Astrocyte (in vitro differentiated cells and primary cell): ENCODE data around the gene MGST3.

Experiments
- EZH2 ChIP-seq: IDR thresholded peaks from 2 replicates; pipeline ENCODE4 v1.6.1; 2012; ENCODE audit warnings: mild to moderate bottlenecking, low read length, inconsistent platforms; ENCODE audit not compliant: insufficient read depth
- TF ChIP-seq, protein P1 (sequence below): IDR thresholded peaks from 2 replicates; pipeline ENCODE4 v1.5.1; 2011; ENCODE audit warnings: low read depth, mild to moderate bottlenecking, inconsistent platforms, low read length, moderate library complexity; ENCODE audit not compliant: insufficient read depth

- TF ChIP-seq, protein P1, sequence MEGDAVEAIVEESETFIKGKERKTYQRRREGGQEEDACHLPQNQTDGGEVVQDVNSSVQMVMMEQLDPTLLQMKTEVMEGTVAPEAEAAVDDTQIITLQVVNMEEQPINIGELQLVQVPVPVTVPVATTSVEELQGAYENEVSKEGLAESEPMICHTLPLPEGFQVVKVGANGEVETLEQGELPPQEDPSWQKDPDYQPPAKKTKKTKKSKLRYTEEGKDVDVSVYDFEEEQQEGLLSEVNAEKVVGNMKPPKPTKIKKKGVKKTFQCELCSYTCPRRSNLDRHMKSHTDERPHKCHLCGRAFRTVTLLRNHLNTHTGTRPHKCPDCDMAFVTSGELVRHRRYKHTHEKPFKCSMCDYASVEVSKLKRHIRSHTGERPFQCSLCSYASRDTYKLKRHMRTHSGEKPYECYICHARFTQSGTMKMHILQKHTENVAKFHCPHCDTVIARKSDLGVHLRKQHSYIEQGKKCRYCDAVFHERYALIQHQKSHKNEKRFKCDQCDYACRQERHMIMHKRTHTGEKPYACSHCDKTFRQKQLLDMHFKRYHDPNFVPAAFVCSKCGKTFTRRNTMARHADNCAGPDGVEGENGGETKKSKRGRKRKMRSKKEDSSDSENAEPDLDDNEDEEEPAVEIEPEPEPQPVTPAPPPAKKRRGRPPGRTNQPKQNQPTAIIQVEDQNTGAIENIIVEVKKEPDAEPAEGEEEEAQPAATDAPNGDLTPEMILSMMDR: no peak
- TF ChIP-seq EZH2: no peak
Observed at GRCh38 chr1:165650981-165651625, 20.1 kb downstream of the MGST3 start.
